HG03457 (cell line): ENCODE results near the gene MX1.

Experiments used
- ATAC-seq: cut with Tn5 transposase; IDR thresholded peaks from one replicate; pipeline ENCODE4 v1.9.1; 2021; ENCODE audit warnings: moderate number of reproducible peaks; ENCODE audit not compliant: unreplicated experiment

MX1 gene, protein sequence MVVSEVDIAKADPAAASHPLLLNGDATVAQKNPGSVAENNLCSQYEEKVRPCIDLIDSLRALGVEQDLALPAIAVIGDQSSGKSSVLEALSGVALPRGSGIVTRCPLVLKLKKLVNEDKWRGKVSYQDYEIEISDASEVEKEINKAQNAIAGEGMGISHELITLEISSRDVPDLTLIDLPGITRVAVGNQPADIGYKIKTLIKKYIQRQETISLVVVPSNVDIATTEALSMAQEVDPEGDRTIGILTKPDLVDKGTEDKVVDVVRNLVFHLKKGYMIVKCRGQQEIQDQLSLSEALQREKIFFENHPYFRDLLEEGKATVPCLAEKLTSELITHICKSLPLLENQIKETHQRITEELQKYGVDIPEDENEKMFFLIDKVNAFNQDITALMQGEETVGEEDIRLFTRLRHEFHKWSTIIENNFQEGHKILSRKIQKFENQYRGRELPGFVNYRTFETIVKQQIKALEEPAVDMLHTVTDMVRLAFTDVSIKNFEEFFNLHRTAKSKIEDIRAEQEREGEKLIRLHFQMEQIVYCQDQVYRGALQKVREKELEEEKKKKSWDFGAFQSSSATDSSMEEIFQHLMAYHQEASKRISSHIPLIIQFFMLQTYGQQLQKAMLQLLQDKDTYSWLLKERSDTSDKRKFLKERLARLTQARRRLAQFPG

DNA sequence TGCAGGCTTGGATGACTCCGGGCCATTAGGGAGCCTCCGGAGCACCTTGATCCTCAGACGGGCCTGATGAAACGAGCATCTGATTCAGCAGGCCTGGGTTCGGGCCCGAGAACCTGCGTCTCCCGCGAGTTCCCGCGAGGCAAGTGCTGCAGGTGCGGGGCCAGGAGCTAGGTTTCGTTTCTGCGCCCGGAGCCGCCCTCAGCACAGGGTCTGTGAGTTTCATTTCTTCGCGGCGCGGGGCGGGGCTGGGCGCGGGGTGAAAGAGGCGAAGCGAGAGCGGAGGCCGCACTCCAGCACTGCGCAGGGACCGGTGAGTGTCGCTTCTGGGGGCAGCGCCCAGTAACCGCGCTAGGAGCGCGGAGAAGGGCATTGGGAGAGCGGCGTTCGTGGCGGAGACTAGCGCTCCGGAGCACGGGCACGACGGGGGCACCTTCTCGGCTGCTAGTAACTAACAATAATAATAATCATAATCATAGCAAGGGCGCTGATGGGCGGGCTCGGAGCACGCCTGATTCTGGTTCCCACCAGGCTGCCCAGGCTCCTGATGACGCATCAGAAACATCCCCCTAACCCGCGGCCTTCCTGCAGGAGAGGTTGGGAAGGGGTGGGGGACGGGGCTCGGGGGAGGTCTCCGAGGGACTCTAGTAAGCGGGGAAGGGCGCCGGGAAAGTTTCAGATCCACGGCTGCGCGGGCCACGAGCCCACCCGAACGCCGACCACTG is at the start of gene MX1:
TSS of gene MX1 (plus strand) at position 286 of the 722 bp plus-strand sequence. CDS start 5,832 bp downstream, outside the sequence.
- peak; percentile 70 for ATAC-seq

DNA sequence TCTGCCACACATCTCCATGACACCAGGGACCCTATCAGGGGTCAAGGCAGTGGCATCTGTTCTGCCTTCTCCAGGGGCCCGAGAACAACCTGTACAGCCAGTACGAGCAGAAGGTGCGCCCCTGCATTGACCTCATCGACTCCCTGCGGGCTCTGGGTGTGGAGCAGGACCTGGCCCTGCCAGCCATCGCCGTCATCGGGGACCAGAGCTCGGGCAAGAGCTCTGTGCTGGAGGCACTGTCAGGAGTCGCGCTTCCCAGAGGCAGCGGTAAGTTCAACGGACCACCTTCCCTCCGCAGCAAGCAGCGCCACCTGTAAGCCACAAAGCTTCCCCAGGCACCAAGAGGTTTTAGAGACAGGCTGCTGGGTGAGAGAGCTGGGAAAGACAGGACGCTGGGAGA is 48.3 kb upstream of the MX1 start:
- no peak for ATAC-seq

DNA sequence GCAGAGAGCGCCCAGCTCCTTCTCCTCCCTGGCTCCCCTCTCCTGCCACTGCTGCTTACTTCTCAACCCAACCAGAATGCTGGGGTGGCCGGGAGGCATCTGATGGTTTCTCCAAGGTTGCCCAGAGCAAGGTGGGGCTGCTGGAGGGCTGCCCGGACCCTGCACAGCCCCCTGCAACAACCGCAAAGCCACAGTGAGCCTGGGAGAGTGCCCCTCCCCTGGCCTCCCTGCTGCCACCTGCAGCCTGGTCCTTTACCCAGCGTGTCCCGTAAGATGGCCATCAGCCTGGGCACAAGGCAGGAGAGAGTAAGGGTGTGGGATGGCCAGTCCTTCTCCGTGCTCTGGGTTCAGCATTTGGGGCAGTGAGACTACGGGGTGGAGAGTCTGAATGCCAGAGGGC is 47.2 kb upstream of the MX1 start:
- ATAC-seq: no peak

DNA sequence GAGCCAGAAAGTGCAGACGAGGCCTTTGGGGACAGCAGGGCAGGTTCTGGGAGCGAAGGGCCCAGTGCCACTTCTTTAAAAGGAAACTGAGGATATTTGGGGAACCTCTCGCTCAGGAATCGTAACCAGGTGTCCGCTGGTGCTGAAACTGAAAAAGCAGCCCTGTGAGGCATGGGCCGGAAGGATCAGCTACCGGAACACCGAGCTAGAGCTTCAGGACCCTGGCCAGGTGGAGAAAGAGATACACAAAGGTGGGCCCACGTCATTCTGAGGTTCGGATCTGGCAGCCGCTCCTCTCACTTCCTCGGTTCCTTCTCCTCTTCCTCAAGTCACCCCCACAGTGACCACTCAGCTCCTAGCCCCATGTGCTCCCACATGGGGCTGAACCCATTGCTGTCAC is 46.1 kb upstream of the MX1 start:
- ATAC-seq: no peak

DNA sequence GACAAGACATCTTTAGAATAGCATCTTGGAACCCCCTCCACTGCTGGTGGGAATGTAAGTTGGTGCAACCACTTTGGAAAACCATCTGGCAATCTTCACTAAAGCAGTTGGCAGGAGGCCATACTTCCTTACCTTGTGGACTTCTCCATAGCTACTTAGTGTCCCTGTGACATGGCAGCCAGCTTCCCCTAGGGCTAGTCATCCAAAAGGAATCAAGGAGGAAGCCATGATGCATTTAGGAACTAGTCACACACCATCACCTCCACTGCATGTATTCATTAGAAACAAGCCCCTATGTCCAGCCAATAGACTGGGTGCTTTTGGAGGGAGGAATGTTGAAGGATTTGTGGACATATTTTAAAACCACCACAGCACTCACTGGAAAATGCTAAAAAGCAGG is 44.3 kb upstream of the MX1 start:
- no peak for ATAC-seq

DNA sequence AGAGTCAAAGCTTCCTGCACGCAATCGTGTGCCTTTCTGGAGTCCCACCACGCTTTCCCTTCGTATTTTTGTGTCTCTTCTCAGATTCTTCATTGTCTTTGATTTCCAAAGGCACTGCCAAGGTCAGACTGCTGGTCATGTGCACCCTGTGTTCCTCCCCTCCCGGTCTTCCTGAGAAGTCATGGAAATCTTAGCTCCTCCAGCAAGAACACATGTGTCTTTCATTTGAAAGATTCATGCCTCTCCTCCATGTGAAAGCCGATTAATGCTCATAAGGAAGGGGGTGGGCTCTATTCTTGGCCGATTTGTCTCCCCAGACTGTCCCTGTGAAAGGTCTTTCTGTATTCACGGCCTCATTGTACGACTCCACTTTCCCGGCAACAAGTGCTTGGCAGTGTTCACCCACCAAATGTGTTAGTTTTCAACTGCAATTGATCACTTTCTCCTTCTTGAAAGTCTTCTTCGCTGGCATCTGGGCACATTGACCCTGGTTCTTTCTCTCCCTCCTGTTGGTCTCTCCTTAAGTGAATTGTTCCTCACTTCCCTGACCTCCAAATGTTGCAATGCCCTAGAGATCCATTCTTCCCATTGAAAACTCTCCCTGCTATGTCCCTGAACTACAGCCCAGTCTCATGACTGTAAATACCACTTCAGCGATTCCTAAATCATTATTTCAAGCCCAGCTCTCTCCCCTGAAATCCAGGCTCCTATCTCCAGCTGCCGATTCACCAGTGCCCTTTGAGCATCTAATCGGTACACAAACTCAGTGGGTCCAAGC is 38.8 kb upstream of the MX1 start:
- no peak for ATAC-seq

DNA sequence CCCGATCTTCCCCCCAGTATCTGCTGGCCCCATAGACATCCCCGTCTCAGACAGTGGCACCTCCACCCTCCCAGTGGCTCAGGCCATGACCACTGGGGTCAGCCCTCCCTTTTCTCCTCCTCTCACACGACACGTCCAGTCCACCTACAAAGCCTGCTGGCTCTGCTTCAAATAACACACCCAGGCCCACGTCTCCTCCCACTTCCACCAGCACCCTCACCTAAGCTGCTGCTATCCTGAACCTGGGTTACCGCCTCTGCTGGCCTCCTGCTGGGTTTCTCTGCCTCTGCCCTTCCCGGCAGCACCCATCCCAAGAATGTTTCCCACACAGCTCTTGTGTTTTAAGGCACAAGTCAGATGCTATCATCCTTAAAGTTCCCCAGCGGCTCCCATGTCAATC is 38.2 kb upstream of the MX1 start:
- ATAC-seq: no peak

DNA sequence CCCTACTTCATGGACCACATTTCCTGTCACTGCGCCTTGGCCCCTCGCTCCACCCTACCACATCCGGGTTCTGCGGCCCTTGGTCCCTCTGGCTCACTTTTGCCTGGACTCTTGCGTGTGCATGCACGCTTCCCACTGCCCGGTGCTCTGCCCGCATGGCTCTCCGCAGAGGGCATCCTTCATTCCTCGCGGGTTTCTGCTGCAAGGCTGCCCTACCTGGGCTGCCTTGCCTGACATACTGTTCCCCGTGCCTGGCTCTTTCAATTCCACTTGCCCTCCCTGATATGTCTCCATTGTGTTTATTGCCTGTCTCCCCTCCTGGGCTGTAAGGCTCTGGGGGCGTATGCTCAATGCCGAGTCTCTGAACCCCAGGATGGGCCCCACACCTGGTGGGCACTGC is 37.8 kb upstream of the MX1 start:
- no peak for ATAC-seq

DNA sequence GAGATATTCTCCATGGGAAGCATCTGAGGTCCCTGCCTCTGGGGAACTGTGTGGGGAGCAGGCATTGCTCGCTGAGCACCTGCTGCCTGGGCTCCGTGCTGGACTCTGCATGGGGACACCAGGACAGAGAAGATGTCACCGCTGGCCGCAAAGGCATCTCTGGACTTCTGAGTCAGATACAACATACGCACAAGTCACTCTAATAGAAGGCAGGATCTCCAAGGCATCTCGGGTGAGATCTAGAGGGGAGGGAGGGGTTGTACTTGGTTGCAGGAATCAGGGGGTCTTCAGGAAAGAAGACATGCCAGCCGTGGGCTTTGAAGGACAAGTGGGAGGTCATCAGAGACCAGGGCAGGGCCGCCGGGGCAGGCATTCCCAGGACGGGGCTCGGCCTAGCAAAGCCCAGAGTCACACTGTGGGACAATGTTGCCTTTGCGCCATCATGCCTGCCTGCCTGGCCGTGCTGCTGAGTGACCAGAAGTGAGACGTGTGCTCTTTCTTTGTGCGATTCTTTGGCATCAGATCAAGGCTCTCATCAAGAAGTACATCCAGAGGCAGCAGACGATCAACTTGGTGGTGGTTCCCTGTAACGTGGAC is 35.9 kb upstream of the MX1 start:
- ATAC-seq: no peak

DNA sequence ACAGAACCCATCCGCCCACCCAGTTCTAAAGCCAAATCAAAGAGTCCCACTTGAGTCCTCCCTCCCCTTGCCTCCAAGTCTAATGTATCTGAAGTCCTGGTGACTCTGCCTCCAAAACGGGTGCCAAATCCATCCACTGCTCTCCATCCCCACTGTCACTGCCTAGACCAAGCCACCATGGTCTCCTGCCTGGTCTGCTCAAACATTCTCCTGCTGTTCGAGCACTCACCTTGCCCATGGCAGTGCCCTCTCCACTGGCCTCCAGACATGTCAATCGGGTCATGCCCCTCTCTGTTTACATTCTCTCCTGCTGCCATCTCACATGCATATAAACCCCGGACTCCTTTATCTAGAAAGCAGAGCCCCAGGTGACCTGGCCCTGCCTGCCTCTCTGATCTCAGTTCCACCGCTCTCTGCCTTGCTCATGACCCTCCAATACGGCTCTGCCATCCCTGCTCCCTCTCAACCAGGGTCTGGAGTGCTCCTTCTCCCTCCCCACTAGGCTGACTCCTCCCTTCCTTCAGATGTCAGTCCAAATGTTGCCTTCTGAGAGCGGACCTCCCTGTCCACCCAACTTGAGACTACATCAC is 32.1 kb upstream of the MX1 start:
- ATAC-seq: no peak

DNA sequence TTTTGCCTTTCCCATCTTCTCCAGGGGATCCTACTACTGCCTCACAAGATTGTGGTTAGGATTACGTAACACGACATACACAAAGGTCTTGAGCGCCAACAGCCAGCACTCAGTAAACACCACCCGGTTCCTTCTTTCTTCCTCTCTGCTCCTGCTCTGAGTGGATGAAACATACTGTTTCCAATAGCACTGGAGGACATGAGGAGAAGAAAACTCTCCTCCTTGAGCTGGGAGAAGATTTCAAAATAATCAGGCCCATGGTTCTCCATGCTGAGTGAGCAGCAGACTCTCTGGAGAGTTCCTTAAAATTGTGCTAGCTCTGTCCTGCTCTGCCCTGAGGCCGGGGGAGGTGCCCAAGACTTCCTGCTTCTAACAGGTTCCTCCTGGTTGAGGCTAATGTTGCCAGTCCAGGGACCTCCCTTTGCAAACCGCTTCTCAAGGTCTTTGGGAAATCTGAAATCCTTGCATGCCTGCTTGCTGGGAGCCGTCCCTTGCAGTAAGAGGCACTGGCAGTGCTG is 29.4 kb upstream of the MX1 start:
- ATAC-seq: no peak

DNA sequence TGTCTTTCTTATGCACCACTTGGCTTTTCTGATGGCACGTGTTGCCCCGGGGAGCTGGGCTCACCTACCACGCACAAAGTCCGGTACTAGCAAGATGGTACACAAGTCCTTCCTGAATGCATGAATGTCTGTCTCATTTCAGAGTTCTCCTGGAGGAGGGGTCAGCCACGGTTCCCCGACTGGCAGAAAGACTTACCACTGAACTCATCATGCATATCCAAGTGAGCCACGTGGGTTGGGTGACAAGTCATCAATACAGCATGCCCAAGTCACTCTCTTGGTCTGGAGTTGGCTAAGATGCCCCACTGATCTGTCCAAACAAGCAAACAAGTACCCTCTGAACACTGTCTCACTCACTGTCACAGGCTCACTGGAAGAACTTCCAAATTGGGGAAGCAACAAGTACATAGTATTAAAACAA is 28.6 kb upstream of the MX1 start:
- ATAC-seq: no peak

DNA sequence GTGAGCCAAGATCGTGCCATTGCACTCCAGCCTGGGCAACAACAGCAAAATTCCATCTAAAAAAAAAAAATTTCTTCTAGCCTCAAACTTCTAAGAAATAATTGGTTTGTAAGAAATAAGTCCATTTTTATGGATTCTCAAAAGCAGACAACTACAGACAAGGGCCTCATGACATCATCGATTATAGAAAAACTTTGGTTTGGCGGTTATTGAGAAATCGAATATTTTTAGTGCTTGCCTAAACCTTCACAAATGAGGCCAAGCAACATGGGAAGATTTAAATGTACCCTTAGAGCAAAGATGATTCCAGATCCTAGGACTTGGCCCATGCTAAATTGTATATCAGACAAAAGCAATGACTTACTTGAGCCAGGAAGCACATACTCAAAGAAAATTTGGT is 27.8 kb upstream of the MX1 start:
- no peak for ATAC-seq

DNA sequence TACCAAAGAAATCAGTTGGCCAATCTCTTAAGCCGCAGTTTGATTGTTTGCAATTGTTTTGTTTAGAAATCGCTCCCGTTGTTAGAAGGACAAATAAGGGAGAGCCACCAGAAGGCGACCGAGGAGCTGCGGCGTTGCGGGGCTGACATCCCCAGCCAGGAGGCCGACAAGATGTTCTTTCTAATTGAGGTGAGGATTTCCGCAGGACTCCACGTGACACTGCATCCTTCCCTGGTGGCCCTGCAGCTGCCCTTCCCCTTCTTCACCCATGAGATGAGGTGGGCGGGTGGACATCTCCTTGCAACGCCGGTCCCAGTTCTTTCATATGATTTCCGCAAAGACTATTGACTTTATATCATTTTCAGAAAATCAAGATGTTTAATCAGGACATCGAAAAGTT is 27.2 kb upstream of the MX1 start:
- ATAC-seq: no peak

DNA sequence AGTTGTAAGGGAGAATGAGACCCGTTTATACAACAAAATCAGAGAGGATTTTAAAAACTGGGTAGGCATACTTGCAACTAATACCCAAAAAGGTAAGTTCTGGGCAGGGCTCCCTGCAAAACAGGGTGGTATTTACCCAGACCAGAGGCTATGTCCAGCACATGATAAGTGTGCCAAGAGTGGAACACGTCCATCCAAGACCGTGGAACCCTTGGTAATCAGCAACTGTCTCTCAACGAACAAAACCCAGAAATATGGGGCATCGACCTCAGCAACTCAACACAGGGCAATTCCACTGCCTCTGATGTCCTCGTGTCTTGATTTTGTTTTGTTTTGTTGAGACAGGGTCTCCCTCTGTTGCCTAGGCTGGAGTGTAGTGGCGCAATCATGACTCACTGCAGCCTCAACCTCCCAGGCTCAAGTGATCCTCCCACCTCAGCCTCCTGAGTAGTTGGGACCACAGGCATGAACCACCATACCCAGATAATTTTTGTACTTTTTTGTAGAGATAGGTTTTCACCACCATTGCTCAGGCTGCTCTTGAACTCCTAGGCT is 26.7 kb upstream of the MX1 start:
- ATAC-seq: no peak

DNA sequence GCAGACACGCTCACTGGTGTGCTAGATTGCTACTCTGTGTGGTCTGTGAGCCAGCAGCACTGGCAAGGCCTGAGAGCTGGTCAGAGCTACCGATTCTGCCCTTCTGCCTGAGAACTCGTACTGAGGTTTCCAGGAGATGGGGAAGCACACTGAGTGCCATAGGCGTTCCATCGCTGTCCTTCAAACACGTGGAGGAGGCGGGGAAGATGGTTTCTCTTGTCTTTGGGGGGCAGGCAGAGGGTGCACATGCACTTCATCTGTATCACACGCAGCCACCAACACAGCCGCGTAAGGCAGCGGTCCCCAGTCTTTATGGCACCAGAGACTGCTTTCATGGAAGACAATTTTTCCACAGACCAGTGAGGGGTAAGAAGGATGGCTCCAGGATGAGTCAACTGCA is 23.8 kb upstream of the MX1 start:
- ATAC-seq: no peak

DNA sequence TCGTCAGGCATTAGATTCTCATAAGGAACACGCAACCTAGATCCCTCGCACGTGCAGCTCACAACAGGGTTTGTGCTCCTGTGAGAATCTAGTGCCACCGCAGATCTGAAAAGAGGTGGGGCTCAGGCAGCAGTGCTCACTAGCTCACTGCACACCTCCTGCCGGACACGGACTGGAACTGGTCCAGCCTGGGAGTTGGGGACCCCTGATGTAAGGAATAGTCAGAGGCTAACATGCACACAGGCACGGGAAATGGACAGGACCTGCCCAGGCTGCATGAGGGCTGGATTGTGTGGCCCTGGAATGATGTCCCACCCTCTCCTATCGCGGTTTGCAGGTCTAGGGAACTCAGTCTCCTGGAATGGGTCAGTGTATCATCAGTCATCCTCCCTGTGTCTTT is 23.2 kb upstream of the MX1 start:
- ATAC-seq: no peak

DNA sequence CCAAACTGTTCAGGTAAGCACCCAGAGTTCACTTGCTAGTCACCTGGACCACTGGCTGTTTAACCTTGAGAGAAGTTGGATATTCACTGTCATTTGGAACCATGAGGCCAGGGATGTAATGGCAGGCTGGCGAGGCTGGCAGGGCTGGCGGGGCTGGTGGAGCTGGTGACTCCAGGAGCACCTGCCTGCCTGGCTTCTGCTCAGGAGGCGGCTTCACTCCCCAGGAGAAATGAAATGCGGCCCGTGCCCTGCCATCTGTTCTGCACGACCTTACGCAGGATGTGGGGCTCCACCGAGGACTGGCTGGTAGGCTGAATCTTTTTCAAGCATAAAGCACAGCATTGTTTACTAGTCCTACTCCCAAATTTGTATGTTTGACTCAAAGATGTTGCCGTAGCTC is 22.7 kb upstream of the MX1 start:
- no peak for ATAC-seq

DNA sequence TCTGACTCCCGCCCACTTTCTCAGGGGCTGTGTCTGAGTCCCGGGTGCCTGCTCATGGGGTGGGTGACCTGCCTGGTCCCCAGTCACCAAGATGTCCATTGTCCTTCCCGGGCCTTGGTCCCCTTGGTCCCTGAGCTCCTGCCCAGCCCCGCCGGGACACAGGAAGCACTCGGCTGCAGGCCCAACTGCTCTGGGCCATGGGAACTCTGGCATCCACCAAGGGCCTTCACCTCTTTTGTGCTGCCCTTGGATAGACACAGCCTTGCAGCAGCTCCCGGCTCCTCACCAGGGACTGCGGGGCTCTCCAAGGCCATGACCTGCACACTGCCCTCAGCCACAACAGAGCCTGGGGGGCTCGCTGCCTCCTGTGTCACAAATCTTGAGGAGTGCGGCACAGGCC is 22.1 kb upstream of the MX1 start:
- ATAC-seq: no peak

DNA sequence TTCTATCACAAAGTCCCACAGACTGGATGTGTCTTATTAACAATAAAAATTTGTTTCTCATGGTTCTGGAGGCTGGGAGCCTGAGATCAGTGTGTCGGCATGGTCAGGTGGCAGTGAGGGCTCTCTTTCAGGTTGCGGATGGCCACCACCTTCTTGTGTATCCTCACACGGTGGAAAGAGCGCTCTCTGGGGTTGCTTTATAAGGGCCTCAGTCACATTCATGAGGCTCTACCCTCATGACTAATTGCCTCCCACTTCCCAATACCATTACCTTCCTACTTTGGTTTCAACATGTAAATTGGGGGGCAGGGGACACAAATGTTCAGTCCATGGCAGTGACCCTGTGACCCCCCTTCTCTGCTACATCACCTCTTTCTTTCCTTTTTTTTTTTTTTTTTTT is 20.7 kb upstream of the MX1 start:
- no peak for ATAC-seq
